Midbrain (tissue), 1 donor: ENCODE measurements around the gene SLC22A1.
"Not testable (repeated sequence)": the region's sequence is repeated elsewhere in the genome, so short reads cannot be mapped to it uniquely, and the experiment has no call there.

Source experiments
- DNase-seq: peaks from one replicate; lab custom pipeline; 2025; lab: John Stamatoyannopoulos, UW

Gene SLC22A1

DNA sequence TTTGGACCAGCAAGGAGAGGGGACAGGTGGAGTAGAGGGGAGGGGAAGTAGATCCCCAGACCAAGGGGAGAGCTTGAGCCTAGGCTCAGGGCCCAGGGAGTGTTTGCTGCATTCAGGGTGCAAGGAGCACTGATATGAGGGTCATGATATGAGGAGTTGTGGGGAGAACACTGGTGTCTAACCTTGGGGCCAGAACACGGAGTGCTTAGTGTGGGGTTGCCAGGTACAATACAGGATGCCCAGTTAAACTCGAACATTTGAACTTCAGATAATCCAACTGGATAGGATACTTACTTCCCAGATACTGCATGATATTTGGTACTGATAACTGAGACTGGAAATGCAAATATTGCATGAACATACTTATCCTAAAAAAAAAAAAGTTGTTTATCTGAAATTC, 2.4 kb downstream of the SLC22A1 start:
- no peak for DNase-seq

DNA sequence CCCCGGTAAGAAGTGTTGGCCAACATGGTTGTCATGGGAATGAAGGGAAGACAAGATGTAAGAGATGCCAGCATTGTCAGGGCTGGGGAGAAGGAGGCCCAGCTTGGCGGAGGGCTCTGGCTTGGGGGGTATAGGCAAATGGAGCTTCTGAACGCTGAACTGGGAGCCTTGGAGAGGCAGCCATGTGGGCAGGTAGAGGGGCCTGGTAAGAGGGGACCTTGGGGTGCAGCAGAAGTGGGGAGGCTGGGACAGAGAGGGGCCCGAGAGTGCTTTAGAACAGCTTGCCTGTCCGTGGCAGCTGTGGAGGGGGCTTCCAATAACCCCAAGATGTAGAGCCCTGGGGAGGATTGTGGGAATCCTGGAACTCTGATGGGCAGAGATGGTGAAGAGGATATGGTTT, 3.0 kb downstream of the SLC22A1 start:
- DNase-seq: no peak

- not testable (repeated sequence) for DNase-seq
Measured at GRCh38 chr6:160125105-160125504, 3.5 kb downstream of the SLC22A1 start.

DNA sequence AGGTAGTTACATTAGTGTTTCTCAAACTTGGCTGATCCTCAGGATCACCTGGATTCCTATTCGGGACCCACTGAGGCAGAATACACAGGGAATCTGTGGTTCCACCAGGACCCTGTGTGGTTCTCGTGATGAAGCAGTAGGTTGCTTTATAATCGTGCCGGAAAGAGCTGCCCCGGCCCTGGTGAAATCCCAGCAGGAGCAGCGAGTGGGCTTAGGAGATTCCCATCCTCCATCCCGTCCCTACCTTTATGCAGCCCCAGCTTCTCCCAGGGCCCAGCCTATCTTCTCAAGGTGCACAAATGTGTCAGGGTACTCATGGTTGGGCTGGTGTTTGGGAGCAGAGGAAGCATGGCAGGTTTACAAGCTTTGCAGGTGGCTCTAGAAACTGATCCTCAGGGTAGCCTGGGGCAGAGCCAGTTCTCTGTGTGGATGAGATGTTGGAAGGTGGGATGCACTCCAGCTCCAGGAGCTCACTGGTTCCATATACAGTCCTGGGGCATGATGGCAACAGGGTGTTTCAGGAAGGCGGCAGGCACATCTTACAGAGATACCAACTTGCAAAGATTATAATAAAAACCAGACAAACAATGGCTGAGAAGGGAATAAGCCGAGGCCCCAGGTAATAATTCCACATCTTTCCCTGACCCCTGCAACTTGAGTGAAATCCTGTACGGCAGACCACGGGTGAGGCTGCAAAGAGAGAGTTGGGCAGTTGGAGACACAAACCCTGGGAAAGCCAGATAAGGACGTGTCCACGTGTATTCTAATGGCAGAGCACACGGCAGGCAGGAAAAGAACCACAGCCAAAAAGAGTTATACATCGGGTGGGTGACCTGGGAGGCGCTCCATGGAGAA, 5.9 kb downstream of the SLC22A1 start:
- DNase-seq: no peak

DNA sequence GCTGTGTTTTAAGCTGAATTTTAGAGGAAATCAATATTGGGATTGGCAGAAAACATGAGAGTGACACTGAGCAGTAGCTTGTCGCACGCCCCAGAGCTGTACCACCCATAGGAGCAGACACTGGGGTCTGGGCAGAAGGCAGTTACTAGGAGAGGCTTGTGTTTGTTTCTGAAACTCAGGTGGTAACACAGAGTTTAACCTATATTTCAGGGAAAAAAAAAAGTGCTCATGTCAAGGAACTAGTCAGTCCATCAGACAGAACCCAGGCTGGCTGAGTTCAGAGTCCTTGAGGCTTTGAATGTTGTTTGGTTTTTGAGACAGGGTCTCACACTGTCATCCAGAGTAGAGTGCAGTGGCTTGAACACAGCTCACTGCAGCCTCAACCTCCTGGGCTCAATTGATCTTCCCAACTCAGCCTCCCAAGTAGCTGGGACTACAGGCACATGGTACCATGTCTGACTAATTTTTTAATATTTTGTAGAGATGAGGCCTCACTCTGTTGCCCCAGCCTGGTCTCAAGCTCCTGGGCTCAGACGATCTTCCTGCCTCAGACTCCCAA, 6.6 kb downstream of the SLC22A1 start:
- DNase-seq: no peak

DNA sequence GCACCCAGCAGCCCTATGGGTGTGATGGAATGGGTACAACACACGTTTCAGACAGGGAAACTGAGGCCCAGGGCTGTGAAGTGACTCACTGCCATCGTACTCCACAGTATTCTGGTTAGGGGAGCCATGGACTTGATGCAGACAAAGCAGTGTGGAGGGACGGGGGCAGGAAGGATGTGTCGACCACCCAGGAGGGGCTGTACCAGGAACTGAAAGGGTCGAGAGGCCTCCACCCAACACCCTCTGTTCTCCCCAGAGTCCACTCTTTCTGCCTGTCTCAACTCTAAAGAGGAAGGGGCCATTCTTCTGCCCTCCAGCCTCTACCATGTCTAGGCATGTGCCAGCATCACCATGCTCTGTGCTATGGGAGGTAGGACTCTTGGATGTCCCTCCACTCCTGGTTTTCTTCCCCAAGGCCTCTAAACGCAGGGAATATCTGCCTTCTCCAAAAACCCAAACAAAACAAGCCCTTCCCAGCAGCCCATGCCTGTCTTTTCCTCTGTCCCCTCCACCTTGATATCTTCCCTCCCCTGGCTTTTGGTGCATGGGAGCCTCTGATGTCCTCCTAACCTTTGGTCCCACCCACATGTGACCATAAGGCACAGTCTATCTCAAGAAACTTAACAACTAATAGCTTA, 7.4 kb downstream of the SLC22A1 start:
- no peak for DNase-seq

DNA sequence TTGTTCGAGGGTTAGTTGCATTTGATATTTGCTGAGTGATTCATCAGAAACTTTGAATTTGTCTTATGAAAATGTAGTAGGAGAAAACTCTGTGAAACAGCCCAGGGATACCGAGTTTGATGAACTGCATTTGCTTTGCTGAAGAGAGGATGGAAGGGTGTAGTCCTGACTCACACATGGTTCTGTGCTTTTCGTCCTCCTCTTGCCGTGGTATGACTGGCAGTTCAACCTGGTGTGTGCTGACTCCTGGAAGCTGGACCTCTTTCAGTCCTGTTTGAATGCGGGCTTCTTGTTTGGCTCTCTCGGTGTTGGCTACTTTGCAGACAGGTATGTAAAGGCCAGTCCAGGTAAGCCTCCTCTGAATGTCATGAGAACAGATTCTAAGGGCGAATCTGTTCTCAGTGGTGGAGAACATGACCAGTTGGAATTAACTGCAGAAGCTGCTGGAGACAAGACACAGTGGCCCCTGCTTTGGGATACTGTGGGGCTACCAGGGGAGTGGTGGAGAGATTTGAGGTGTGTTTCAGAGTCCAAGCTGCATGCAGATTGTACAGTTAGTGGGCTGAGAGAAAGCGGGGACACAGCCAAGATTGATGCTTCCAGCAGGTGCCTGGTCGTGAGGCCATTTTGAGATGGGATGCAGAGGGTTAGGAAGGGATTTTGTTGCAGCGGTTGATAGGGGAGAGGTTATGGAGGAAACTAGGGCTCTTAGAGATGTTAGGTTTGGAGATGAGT, 8.4 kb downstream of the SLC22A1 start:
- DNase-seq: no peak

DNA sequence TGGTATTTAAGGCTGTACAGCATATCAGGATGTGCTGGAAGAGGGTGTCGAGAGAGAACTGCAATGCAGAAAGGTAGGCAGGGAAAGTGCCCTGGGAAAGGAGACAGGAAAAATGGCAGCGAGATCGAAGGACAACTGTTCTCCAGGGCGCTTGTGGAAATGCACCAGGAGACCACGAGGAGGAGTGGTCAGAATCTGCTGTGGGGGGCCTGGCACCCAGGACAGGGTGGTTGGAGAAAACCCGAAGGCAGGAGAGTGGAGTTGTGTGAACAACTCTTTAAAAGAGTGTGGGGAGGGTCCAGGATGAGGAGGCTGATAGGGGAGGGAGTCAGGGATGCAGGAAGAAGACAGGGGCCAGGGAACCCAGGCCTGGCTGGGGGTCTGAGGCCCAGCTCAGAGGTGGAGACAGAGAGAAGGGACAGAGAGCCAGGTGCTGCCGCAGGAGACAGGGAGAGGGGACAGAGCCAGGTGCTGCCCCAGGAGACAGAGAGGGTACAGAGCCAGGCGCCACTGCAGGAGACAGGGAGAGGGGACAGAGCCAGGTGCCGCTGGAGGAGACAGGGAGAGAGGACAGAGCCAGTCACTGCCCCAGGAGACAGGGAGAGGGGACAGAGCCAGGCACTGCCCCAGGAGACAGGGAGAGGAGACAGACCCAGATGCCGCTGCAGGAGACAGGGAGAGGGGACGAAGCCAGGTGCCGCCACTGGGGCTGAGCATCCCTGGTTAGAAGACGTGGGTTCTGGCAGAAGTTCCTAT, 9.3 kb downstream of the SLC22A1 start:
- DNase-seq: no peak

DNA sequence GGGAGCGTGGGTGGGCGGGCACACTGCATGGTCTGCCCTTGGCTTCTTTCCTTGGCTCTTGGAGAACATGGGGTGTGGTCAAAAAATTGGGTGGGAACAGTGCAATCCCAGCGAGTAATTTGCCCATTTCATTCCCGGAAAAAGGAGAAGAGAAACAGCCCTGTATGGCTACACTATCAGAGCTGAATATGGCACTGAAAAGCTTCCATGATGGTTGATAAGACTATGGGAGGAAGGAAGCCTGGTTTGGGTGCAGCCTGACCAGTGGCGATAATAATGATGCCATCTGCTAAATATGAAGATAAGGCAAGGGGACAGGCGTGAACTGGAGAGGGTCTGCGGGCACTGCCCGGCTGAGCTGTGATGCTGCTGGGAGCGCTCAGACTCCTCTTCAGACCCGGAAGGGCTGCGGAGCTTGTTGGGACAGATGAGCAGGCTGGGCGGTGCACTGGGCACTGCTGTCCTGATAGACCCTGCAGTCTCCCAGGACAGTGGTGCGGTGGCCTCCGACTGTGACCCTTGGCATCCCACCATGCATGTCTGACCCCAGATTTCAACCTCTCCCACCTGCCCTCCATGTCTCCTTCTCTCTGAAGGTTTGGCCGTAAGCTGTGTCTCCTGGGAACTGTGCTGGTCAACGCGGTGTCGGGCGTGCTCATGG, 10.2 kb downstream of the SLC22A1 start:
- DNase-seq: no peak

DNA sequence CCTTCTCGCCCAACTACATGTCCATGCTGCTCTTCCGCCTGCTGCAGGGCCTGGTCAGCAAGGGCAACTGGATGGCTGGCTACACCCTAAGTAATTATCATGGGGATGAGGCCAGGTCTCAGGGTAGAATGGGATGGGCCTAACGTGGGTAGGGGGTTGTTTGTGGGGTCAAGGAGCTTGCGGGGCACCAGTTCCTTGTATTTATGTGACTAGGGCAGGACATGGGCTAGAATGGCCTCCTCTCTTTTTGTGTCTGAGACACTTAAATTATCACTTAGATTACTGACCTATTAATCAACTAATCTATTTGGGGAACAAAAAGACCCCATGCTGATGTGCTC, 10.7 kb downstream of the SLC22A1 start:
- DNase-seq: no peak

DNA sequence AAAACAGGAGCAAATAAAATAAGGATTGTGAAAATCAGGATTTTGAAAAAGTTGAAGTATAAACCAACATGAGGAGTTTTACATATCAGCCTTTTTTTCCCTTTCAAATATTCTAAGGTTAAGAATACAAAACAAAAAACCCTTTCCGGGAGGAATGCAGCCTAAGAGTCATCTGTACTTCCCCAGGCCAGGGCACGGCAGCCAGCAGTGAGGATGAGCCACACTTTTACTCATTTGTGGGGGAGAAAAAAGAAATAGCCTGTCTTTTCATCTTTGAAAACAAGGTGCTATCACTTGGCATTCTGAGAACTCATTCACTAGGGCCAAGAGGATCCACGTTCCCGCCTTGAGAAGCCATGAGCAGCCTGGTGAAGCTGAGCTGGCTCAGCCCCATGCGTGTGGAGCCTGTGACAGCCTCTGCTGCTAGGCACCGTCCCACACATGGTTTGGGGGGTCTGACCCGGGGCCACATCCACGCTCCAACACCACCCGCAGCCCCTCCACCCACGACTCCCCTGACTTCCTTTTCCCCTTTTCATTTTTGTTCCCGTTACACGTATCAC, 11.2 kb downstream of the SLC22A1 start:
- no peak for DNase-seq

GRCh38 chr6:160133441-160134336, 12.1 kb downstream of the SLC22A1 start:
- DNase-seq: no peak

DNA sequence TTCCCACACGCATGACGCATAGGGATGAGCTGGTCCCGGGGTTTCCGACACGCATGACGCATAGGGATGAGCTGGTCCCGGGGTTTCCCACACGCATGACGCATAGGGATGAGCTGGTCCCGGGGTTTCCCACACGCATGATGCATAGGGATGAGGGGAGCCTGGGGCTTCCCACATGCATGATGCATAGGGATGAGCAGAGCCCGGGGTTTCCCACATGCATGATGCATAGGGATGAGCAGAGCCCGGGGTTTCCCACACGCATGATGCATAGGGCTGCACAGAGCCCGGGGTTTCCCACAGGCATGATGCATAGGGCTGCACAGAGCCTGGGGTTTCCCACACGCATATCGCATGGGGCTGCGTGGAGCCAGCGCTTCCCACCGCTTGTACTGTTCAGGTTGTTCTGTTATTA, 12.7 kb downstream of the SLC22A1 start:
- not testable (repeated sequence) for DNase-seq

GRCh38 chr6:160134779-160135547, 13.3 kb downstream of the SLC22A1 start:
- no peak for DNase-seq

- DNase-seq: no peak
Measured at GRCh38 chr6:160135907-160136655, 14.5 kb downstream of the SLC22A1 start.

- no peak for DNase-seq
Measured at GRCh38 chr6:160137130-160137988, 15.7 kb downstream of the SLC22A1 start.
